H1 (cell line): ENCODE measurements around the gene GDPD5. TPM values are rescaled to one million over a fixed set of nuclear protein-coding genes. Genes with fewer than 3 reads are reported as not detected.
A peak's percentile ranks its signal among the peaks of the same experiment; 100 is the strongest.

Experiments used
- CTCF ChIA-PET: fragments of 300-600 bp; sonication (Branson Sonifier 250); formaldehyde crosslinking; loops from one replicate; lab custom pipeline; 2021; ENCODE audit not compliant: partially characterized antibody; lab: Charles Lee
- POLR2A ChIA-PET: fragments of 300-600 bp; sonication (Branson Sonifier 250); formaldehyde crosslinking; loops from one replicate; lab custom pipeline; 2021; ENCODE audit warnings: inconsistent platforms; ENCODE audit not compliant: partially characterized antibody; lab: Charles Lee
- DNase-seq, 2 experiments: peaks; one replicate each; pipeline versions ENCODE4 v3.0.0 to v3.0.0-alpha.2; 2010 to 2022; ENCODE audit warnings: low spot score in 2 of 2, low read depth in 1 of 2, mixed read lengths in 1 of 2
- FAIRE-seq: peaks from 2 replicates; lab custom pipeline; 2011; peaks lifted over from hg19 to GRCh38; lab: Jason Lieb, UNC
- H2AFZ ChIP-seq: 2 replicates; pipeline ENCODE4 v1.8.1; 2012; ENCODE audit warnings: low read length, inconsistent platforms
- H2AK5ac ChIP-seq: 2 replicates; pipeline ENCODE4 v1.6.1; 2013; ENCODE audit warnings: low read depth, low read length
- H2BK120ac ChIP-seq: replicated peaks from 2 replicates; pipeline ENCODE3; 2013; ENCODE audit warnings: low read depth, low read length, inconsistent platforms
- H2BK12ac ChIP-seq: 2 replicates; pipeline ENCODE4 v1.6.1; 2013; ENCODE audit warnings: low read depth, low read length
- H2BK15ac ChIP-seq: 2 replicates; pipeline ENCODE4 v1.6.1; 2013; ENCODE audit warnings: low read length
- H2BK20ac ChIP-seq: 2 replicates; pipeline ENCODE4 v1.6.1; 2013; ENCODE audit warnings: low read length
- H2BK5ac ChIP-seq: 2 replicates; pipeline ENCODE4 v1.6.1; 2013; ENCODE audit warnings: low read depth, low read length
- H3K14ac ChIP-seq: 2 replicates; pipeline ENCODE4 v1.6.1; 2013; ENCODE audit warnings: inconsistent platforms; ENCODE audit not compliant: insufficient read length
- H3K18ac ChIP-seq: 2 replicates; pipeline ENCODE4 v1.6.1; 2013; ENCODE audit warnings: low read length; ENCODE audit errors: extremely low read depth
- H3K23ac ChIP-seq: 2 replicates; pipeline ENCODE4 v1.6.1; 2013; ENCODE audit warnings: inconsistent platforms; ENCODE audit not compliant: insufficient read length
- H3K23me2 ChIP-seq: 2 replicates; pipeline ENCODE4 v1.6.1; 2013; ENCODE audit warnings: low read depth, low read length
- H3K27ac ChIP-seq: 2 replicates; pipeline ENCODE4 v1.6.1; 2011; ENCODE audit warnings: low read depth, low read length, inconsistent platforms
- H3K27me3 ChIP-seq, 4 experiments: replicated peaks in 1 of 4; 1 replicate in 1 of 4; 2 replicates in 3 of 4; pipeline versions ENCODE4 v1.6.1 to v1.8.1; 2011 to 2013; ENCODE audit warnings: low read length in 3 of 4, mild to moderate bottlenecking in 3 of 4, inconsistent platforms in 2 of 4, mixed read lengths in 2 of 4, moderate library complexity in 1 of 4; ENCODE audit not compliant: control insufficient read depth in 3 of 4, insufficient read depth in 3 of 4; ENCODE audit errors: extremely low read depth in 1 of 4
- H3K36me3 ChIP-seq, 4 experiments: 2 replicates each; pipeline versions ENCODE4 v1.6.1 to v1.8.1; 2011 to 2013; ENCODE audit warnings: mild to moderate bottlenecking in 4 of 4, low read length in 3 of 4, moderate library complexity in 2 of 4, control low read depth in 1 of 4, inconsistent platforms in 1 of 4; ENCODE audit not compliant: insufficient read depth in 4 of 4, control insufficient read depth in 2 of 4
- H3K4ac ChIP-seq: replicated peaks from 2 replicates; pipeline ENCODE3; 2013; ENCODE audit warnings: low read length, low read depth, mixed read lengths, inconsistent platforms; ENCODE audit not compliant: insufficient read length
- H3K4me1 ChIP-seq, 4 experiments: replicated peaks in 1 of 4; 1 replicate in 1 of 4; 2 replicates in 3 of 4; pipeline versions ENCODE4 v1.6.1 to v1.8.1; 2011 to 2013; ENCODE audit warnings: low read length in 3 of 4, inconsistent platforms in 2 of 4, mixed read lengths in 1 of 4; ENCODE audit not compliant: insufficient read depth in 4 of 4, control insufficient read depth in 3 of 4
- H3K4me2 ChIP-seq, 2 experiments: 2 replicates each; pipeline versions ENCODE4 v1.6.1 to v1.8.1; 2011 to 2013; ENCODE audit warnings: low read depth in 2 of 2, low read length in 2 of 2, control low read depth in 1 of 2, inconsistent platforms in 1 of 2, mild to moderate bottlenecking in 1 of 2; ENCODE audit not compliant: insufficient read depth in 1 of 2
- H3K4me3 ChIP-seq, 4 experiments: fragments of 200-600, 300-600 bp in 1 of 4; sonication (generic), shearing (Covaris generic), sonication (Bioruptor Twin) in 1 of 4; 2 replicates each; pipeline versions ENCODE4 v1.5.1 to v1.8.1; 2011 to 2016; ENCODE audit warnings: low read length in 4 of 4, low read depth in 3 of 4, control low read depth in 2 of 4, inconsistent platforms in 2 of 4, mild to moderate bottlenecking in 2 of 4, mixed read lengths in 1 of 4, moderate library complexity in 1 of 4; ENCODE audit not compliant: insufficient read depth in 2 of 4; ENCODE audit errors: extremely low read depth in 1 of 4
- H3K56ac ChIP-seq: replicated peaks from 2 replicates; pipeline ENCODE3; 2013; ENCODE audit warnings: low read depth, mild to moderate bottlenecking, mixed read lengths, low read length, inconsistent platforms; ENCODE audit not compliant: insufficient read length
- H3K79me1 ChIP-seq: 2 replicates; pipeline ENCODE4 v1.6.1; 2013; ENCODE audit warnings: low read depth, low read length, control low read depth
- H3K79me2 ChIP-seq, 2 experiments: 2 replicates each; pipeline versions ENCODE4 v1.6.1 to v1.8.1; 2012 to 2013; ENCODE audit warnings: low read length in 2 of 2, mild to moderate bottlenecking in 2 of 2, inconsistent platforms in 1 of 2; ENCODE audit not compliant: insufficient read depth in 2 of 2, control insufficient read depth in 1 of 2
- H3K9ac ChIP-seq, 4 experiments: replicated peaks in 1 of 4; 1 replicate in 1 of 4; 2 replicates in 3 of 4; pipeline versions ENCODE4 v1.6.1 to v1.8.1; 2011 to 2013; ENCODE audit warnings: low read depth in 3 of 4, low read length in 3 of 4, control low read depth in 2 of 4, mild to moderate bottlenecking in 2 of 4, moderate library complexity in 2 of 4, inconsistent platforms in 1 of 4; ENCODE audit errors: extremely low read depth in 1 of 4
- H3K9me3 ChIP-seq, 2 experiments: 2 replicates each; pipeline versions ENCODE4 v1.6.1 to v1.8.1; 2012 to 2013; ENCODE audit warnings: mild to moderate bottlenecking in 2 of 2, moderate library complexity in 2 of 2, control low read depth in 1 of 2, inconsistent platforms in 1 of 2, low read depth in 1 of 2, low read length in 1 of 2, mixed read lengths in 1 of 2; ENCODE audit not compliant: insufficient read depth in 2 of 2
- H4K20me1 ChIP-seq, 2 experiments: replicated peaks in 1 of 2; 2 replicates each; pipeline versions ENCODE3 to v1.8.1; 2011 to 2013; ENCODE audit warnings: inconsistent platforms in 2 of 2, low read length in 2 of 2, mild to moderate bottlenecking in 1 of 2; ENCODE audit not compliant: insufficient read depth in 2 of 2, control insufficient read depth in 1 of 2
- H4K5ac ChIP-seq: 2 replicates; pipeline ENCODE4 v1.6.1; 2013; ENCODE audit warnings: low read length, low read depth, mixed read lengths, inconsistent platforms; ENCODE audit not compliant: insufficient read length
- H4K8ac ChIP-seq: 2 replicates; pipeline ENCODE4 v1.8.0; 2013; ENCODE audit warnings: mild to moderate bottlenecking, moderate library complexity, low read length, inconsistent platforms; ENCODE audit not compliant: insufficient read depth; ENCODE audit errors: extremely low read depth
- H4K91ac ChIP-seq: replicated peaks from 2 replicates; pipeline ENCODE3; 2013; ENCODE audit warnings: low read length, mixed read lengths, inconsistent platforms; ENCODE audit not compliant: insufficient read length
- NRF1 ChIP-seq: IDR thresholded peaks from 2 replicates; pipeline ENCODE4 v1.6.1; 2011; ENCODE audit warnings: mild to moderate bottlenecking, low read depth, low read length, improper control_type of control experiment
- POLR2AphosphoS5 ChIP-seq: IDR thresholded peaks from 2 replicates; pipeline ENCODE4 v1.6.1; 2011; ENCODE audit warnings: low read depth, low read length
- WGBS, 2 experiments: shearing (Covaris generic) in 1 of 2; methylation state at CpG; one replicate each; pipeline versions ENCODE4 v1.1.6 to v1.1.7; 2013 to 2015; ENCODE audit warnings: low lambda C conversion rate in 2 of 2, mixed read lengths in 2 of 2, inconsistent platforms in 1 of 2, low coverage in 1 of 2, missing lambda C conversion rate in 1 of 2; ENCODE audit not compliant: insufficient replicate concordance in 2 of 2, insufficient coverage in 1 of 2, insufficient read length in 1 of 2; ENCODE audit errors: extremely low coverage in 1 of 2, missing lambda C conversion rate in 1 of 2; 5-methylcytosine and 5-hydroxymethylcytosine counted together
- polyA plus RNA-seq, 7 experiments: library from polyadenylated mRNA; depleted of rRNA in 3 of 7; stranded (reverse) in 5 of 7; unstranded in 2 of 7; fragments of >200 nt in 5 of 7; fragments of 200-250 nt in 2 of 7; gene quantifications; 1 replicate in 5 of 7; 2 replicates in 1 of 7; 4 replicates in 1 of 7; pipeline versions ENCODE4 v1.2.1 to v1.2.3, GENCODE V29; 2011 to 2013; ENCODE audit warnings: missing spikeins in 2 of 7, mixed read lengths in 2 of 7
- total RNA-seq: library from RNA; stranded (reverse); fragmentation: NEBNext Ultra II Directional; extraction: Animal tissue kit (Norgen Biotek cat#: 25700); gene quantifications from 2 replicates; pipeline ENCODE4 v1.2.1, GENCODE V29; 2021

Gene GDPD5
- total and polyA plus RNA-seq, 2 of the 8 experiments (the other 6 are each of a cell fraction or from before 2014, with no cell fraction given) = 7.8 to 8.6 TPM

- Histone ChIP-seq H3K23me2 (no peaks in the 10 kb centered on the region; the same call in 1 of the 2 replicates), H3K4me1 (peaks cover 0 to 4% (median under 1%) of the 10 kb centered on the region in 4 experiments; a peak in 4 of 7 replicates), H3K4me3 (no peak overlapping the region), H3K23ac (no peak overlapping the region), H3K79me1 (peaks cover 2% of the 10 kb centered on the region; the same call in 1 of the 2 replicates), H3K14ac (no peak overlapping the region), H2BK20ac (no peak overlapping the region), H2BK5ac (no peak overlapping the region), H3K56ac (no peak overlapping the region), H3K18ac (no peak overlapping the region), H4K8ac (no peak overlapping the region), H3K9me3 (no peaks in the 10 kb centered on the region), H2BK15ac (no peak overlapping the region), H4K20me1 (peaks cover 5 to 18% of the 10 kb centered on the region in 2 experiments), H3K27ac (no peak overlapping the region), H2AK5ac (no peak overlapping the region), H3K36me3 (peaks cover 36 to 61% (median 48%) of the 10 kb centered on the region in 4 experiments), H4K5ac (no peak overlapping the region), H2AFZ (no peak overlapping the region), H4K91ac (no peak overlapping the region), H2BK120ac (no peak overlapping the region), H3K79me2 (peaks cover 0 to 9% of the 10 kb centered on the region in 2 experiments; a peak in 2 of 4 replicates), H3K27me3 (no peaks in the 10 kb centered on the region), H3K4me2 (no peak overlapping the region), H3K4ac (no peak overlapping the region), H3K9ac (no peak overlapping the region), H2BK12ac (no peak overlapping the region)
- CTCF ChIA-PET = interaction anchor here (1.0 to 17.4 kb wide), 9 partner anchors 10 to 184 kb away, joined by 3 to 344 read pairs (median 14); partner anchors contain the start of gene SERPINH1
- no peak for DNase-seq
- POLR2A ChIA-PET = interaction anchor here (0.5 to 35.1 kb wide), 12 partner anchors 3 to 208 kb away, joined by 3 to 1120 read pairs (median 6); partner anchors contain the start of gene SERPINH1
- TF ChIP-seq POLR2AphosphoS5 = peak; percentile 72
- no peak for TF ChIP-seq NRF1
- FAIRE-seq = no peak
- 80% methylated on average over 8 of the region's 8 CpGs; no CpG with 5 or more reads in 1 of the 2 experiments for WGBS, 2 experiments
Observed at GRCh38 chr11:75572744-75573143, 47.0 kb upstream of the GDPD5 start.
